Islet precursor cell (in vitro differentiated cells): ENCODE results near the gene OR2D3.
A peak's percentile ranks its signal among the peaks of the same experiment; 100 is the strongest.
"Not testable (repeated sequence)": the region's sequence is repeated elsewhere in the genome, so short reads cannot be mapped to it uniquely, and the experiment has no call there.

Source experiments
- DNase-seq: peaks from one replicate; pipeline ENCODE4 v3.0.0-alpha.2; 2018

The OR2D3 gene

GRCh38 chr11:6931146-6931713 is 10.4 kb downstream of the OR2D3 start:
- no peak for DNase-seq

GRCh38 chr11:6932145-6932544 is 11.3 kb downstream of the OR2D3 start:
- DNase-seq: peak; percentile 55

DNA sequence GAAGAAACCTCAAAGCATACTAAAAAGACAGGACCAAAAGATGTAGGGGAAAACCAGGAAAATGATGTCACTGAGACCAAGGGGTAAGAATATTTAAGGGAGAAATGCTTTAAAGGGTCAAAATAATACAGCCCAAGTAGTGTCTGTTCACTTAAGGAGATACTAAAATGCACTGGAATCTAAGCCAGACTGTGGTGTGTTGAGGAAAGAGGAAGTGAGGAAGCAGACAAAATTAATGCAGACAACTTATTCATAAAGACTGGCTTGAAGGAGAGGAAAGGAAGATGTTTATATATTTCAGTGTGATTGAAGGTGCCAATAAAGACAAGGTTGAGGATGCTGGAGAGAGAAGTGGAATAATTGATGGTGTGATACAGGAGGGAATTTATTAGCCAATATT is 21.2 kb downstream of the OR2D3 start:
- no peak for DNase-seq

- no peak for DNase-seq
These were observed 22.3 kb downstream of the OR2D3 start for GRCh38 chr11:6943131-6943530.

DNA sequence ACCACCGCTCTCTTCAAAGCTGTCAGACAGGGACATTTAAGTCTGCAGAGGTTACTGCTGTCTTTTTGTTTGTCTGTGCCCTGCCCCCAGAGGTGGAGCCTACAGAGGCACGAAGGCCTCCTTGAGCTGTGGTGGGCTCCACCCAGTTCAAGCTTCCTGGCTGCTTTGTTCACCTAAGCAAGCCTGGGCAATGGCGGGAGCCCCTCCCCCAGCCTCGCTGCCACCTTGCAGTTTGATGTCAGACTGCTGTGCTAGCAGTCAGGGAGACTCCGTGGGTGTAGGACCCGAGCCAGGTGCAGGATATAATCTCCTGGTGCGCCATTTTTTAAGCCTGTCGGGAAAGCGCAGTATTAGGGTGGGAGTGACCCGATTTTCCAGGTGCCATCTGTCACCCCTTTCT is 33.4 kb downstream of the OR2D3 start:
- not testable (repeated sequence) for DNase-seq

GRCh38 chr11:6962141-6962540 is 41.3 kb downstream of the OR2D3 start:
- DNase-seq: no peak

DNA sequence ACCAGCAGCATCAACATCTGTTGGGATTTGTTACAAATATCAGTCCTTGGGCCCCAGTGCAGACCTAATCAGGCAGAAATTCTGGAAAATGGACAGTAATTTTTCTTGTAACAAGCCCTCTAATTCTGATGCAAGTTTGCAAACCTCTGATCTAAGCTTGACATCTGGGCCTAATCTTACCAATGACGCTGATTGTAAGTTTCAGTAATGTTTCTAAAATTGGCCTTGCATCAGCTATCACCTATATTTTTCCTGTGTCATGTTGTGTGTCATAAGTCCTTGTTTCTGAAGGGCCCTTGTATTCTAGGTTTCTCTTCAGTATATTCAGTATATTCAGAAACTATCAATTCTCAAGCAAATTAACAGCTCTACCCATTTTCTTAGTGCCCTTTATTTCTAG is 41.9 kb downstream of the OR2D3 start:
- no peak for DNase-seq

GRCh38 chr11:6968816-6969215 is 48.0 kb downstream of the OR2D3 start:
- no peak for DNase-seq

DNA sequence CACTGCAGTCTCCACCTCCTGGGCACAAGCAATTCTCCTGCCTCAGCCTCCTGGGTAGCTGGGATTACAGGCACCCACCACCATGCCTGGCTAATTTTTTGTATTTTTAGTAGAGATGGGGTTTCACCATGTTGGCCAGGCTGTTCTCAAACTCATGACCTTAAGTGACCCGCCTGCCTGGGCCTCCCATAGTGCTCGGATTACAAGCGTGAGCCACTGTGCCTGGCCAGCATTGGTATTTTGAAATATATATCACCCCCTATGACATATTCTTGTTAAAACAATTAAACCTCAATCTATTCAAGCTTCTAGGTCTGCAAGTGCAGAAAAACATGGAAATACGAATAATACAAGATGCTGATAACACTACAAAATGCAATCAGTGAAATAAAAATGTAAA is 49.1 kb downstream of the OR2D3 start:
- not testable (repeated sequence) for DNase-seq
